Medulla oblongata (tissue), 1 donor: ENCODE data around the gene MYO6.

ENCODE experiments used
- DNase-seq: peaks from one replicate; pipeline ENCODE4 v3.0.0-alpha.2; 2015; ENCODE audit errors: extremely low spot score

MYO6 gene

DNA sequence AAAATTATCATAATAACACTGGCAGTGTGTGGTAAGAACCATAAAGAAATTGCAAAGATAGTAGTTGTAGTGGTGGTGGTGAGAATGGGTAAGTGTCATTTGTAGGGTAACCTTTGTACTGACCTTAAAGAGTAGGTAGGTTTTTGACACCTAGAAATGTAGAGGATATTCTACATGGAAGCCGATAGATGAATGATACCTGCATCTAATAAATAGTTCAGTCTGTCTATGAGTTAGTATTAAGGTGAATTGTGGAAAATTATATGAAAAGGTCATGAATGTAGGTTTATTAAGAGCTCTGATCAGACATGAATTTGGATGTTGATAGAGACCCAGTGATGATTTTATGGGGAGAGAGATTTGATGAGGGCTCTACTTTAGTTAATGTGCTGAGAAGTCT is 78.1 kb downstream of the MYO6 start:
- no peak for DNase-seq

GRCh38 chr6:75830959-75831885 is 82.2 kb downstream of the MYO6 start:
- DNase-seq = no peak

GRCh38 chr6:75834447-75834846 is 85.4 kb downstream of the MYO6 start:
- DNase-seq = no peak

- DNase-seq = no peak
These were observed 93.2 kb downstream of the MYO6 start for GRCh38 chr6:75842191-75842590.

GRCh38 chr6:75842732-75843131 is 93.7 kb downstream of the MYO6 start:
- DNase-seq = no peak

DNA sequence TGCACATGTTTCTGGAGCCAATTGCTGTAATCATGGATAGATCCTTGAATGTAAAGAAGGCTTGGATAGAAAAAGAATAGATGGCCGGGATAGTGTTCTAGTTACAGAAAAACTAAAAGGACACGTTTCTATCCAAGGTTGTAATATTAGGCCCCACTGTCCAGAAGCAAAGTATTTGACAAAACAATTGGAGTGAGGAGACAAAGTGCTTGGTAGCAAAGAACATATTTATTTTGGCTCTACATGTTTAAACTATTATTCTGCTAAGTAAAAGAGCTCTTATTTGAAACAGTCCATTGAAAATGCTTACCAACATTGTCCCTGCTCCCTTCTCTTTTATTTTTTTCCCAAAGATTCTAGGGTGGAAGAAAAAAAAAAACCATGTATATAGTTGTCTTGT is 94.4 kb downstream of the MYO6 start:
- DNase-seq = peak; percentile 5

- DNase-seq = no peak
These were observed 99.2 kb downstream of the MYO6 start for GRCh38 chr6:75848274-75848673.

DNA sequence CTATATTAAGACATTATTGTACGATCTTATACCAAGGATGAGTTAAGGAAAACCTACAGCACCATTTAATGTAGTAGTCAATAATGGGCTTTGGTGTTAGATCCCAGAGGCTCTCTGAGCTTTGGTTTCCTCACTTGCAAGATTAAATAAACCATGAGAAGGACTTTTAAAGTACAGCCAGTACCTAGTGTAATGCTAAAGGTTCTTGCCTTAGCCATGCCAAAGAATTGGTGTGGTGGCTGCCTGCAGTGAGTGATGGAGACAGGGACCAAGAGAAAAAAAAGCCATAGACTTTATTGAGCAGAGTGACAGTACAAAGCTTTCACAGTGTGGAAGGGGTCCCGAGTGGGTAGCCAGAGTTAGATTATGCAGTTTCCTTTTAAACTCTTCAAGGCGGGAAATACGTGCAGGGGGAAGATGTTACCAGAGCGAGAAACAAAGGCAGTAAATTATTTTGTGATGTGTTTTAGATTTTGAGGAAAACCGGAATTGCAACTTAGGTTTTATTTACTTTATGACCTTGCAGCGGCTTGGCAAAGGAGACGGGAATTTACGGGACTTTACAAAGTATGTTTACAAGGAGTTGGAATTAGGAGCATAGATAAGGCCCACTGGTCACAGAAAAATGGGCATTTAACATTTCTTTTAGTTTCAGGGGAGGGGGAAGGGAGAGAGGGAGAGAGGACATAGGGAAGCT is 100.4 kb downstream of the MYO6 start:
- DNase-seq = no peak

DNA sequence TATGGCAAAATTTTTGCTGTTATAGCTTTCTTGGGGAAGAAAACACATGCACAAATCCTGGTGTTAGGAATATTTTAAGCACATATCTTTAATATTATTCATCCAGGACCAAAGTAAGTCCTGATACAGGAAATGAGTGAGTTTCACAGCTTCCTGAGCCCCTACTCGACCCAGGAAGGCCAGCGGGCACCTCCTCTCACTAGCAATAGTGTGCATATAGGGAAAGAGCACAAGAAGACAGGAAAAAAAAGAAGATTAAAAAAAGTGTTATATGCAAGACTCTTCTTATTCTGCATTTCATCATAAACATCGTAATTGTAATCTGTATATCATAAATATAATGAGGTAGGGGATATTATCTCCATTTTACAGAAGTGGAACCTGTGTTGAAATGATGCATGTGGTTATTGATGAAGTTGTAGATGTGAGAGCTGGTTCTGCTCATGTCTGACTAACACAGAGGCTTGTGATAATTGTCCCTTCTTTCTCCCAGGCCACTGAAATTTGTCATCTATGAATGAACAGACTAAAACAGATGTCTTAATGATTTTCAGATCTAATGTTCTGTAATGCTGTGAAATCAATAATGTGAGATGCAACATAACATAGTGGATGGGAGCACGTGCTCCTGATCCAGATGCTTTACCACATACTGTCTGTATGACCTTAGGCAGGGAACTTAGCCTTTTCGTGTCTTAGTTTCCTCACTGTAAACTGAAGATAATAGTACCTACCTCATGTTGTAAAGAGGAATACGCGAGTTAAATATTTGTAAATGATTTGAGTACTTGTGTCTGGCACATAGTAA is 101.2 kb downstream of the MYO6 start:
- no peak for DNase-seq

GRCh38 chr6:75852721-75853120 is 103.7 kb downstream of the MYO6 start:
- no peak for DNase-seq

DNA sequence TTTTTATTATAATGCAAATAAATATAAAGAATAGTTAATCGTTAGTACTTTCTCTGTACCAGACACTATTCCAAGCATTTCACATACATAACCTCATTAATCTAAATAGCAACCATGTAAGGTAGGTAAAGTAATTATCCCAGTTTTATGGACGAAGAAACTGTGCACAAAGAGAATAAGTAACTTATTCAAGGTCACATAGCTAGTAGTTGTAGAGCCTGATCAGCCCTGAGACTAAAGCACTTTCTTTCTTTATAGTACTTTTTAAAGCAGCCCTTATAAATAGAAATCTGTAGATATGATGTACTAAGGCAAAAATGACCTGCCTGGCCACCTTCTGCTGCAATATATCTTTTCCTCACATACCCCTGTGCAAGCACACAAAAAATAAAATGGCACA is 104.8 kb downstream of the MYO6 start:
- no peak for DNase-seq

GRCh38 chr6:75855052-75855451 is 106.0 kb downstream of the MYO6 start:
- DNase-seq = peak; percentile 77

DNA sequence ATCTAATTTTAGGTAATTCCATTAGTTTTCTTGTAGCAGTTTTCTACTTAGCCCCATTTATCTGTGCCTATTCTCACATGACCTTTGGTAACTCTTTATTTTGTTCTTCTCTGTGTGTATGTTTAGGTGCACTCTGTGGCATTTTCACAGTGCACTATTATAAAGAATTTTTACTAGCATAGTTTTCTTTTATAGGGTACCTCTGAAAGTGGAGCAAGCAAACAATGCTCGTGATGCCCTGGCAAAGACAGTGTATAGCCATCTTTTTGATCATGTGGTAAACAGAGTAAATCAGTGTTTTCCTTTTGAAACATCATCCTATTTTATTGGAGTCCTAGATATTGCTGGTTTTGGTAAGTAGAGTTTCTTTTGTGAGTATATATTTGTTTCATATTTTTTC is 107.9 kb downstream of the MYO6 start:
- DNase-seq = no peak

DNA sequence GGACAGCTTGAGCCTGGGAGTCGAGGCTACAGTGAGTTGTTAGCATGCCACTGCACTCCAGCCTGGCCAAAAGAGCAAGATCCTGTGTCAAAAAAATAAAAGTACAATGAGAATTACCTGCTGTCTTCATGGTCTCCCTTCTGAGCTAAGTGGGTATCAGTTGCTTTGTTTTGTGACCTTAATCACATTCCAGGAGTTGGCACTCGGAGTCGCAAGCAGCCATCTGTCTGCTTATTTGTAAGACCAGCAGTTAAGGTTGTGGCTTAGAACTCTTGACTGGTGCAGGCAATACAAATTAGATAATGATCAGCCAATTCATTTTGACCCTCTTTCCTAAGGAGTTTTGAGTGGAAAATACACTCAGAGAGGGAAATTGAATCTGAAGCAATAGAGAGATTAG is 114.0 kb downstream of the MYO6 start:
- no peak for DNase-seq

DNA sequence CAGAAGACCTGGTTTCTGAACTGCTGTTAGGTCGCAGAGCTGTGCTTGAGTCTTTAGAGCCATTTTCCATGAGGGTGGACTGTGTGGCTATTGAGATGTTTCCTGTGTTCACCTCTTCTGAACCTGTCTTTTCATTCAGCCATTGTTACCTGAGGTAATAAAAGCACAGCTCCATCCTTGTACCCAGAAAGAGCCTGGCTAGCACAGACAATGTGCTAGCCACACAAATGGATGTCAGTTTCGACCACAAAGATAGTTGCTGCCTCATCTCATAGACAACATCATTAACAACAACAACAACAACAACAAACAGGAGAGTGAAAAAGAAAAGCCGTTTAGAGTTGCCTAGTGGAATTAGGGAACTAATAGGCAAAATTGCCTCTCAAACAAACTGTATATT is 114.7 kb downstream of the MYO6 start:
- no peak for DNase-seq

DNA sequence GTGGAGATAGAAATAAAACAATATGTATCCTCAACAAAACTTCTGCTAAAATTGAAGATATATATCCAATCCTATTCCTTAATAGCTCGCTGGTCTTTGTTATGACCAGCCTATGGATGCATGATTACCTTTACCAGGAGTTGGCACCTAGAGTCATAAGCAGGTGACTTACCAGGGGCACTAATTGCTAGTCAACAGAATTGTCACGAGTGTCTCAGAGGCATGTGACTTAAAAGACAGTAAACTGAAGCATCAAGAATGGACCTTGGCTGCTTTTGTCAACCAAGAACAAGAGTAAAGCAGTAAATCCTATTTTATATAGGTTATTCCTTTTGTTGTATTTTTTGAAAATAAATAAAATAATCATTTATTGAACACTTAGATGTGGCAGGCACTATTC is 115.4 kb downstream of the MYO6 start:
- DNase-seq = no peak

GRCh38 chr6:75870389-75870788 is 121.3 kb downstream of the MYO6 start:
- DNase-seq = no peak

- DNase-seq = no peak
These were observed 125.2 kb downstream of the MYO6 start for GRCh38 chr6:75874224-75874623.

DNA sequence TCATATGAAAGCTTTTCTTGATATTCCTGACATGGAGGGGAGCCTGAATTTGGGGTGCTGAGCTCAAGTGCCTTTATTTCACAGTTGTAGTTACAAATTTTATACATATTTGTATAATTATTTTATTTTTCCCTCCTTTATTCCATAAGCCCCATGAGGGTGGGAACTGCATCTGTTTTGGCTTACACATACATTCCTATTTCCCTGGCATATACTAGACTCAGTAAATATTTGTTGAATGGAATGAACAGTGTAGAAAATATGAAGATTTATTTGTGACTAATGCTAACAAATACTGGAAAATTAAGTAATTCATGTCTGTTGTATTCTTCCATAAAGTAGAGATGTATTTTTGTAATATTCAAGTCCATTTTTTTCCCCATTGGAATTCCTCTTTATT is 127.1 kb downstream of the MYO6 start:
- DNase-seq = no peak

GRCh38 chr6:75880305-75880704 is 131.3 kb downstream of the MYO6 start:
- no peak for DNase-seq

DNA sequence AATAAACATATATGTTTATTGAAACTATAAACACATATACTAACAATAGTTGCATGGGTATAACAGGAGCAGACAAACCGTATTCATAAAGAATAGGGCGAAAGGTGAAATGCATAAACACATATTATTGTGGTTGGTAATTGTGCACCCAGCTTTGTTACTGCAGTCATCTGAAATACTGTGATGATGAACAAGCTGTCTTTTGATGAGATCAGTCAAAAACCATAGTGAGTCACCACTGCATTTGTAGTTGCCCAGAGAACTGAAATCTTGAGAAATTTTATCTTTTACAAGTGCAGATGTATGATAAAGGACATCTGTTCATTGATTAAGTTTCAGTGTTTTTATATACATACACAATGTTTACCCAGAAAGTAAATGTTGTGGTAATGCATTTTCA is 133.7 kb downstream of the MYO6 start:
- no peak for DNase-seq

DNA sequence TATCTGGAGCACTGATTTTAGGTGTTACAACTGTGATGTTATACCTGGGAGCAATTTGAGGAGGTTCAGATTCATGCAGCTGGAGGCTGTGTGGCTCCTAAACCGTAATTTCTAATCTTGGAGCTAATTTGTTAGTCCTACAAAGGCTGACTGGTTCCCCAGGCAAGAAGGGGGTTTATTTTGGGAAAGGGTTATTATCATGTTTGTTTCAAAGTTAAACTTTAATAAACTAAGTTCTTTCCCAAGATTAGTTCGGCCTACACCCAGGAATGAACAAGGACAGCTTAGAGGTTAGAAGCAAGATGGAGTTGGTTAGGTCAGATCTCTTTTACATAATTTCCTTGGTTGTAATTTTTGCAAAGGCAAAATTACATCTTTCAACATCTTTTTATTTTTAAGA is 135.8 kb downstream of the MYO6 start:
- DNase-seq = no peak
